ENCODE measurements around the gene RPL19.

Gene RPL19

DNA sequence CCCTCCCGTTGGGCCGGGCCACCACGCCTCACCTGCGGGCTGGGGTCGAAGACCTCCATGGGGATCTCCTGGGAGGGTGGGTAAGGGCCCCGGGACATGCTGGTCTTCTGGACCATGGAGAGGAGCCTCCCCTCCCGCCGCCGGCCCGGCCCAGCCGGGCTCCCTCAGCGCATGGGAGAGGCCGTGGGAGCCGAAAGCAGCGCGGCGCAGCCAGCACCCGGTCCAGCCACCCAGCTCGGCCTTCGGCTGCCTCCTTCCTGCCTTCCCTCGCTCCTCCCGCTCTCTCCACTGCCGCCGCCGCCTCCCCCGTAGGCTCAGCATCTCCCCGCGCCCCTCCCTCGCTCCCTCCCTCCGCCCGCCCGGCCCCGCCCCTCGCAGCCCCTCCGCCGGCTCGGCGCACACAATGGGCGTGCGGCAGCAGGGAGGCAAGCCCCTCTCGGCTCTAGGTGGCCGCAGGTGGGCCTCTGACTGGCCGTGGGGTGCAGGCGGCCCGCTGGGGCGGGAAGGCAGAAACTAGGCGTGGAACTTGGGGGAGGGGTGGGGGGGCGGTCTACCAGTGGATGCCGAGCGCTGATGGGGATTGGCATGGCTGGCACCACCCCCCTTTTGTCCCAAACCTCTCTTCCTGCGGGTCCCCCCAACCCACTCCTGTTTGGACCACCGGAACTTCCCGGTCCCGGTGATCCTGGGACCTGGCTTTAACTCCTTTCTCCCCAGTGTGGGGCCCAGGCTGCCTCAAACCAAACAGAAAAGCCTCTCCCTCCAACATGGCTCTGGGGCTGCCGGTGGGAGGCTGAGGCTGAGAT lies 2.5 kb upstream of the RPL19 start, which contains the start of gene CACNB1:
CACNB1 (minus strand) TSS at position 290 of the 806 bp plus-strand sequence; CDS start at position 116, 174 bp downstream.
- no peak for DNase-seq (ENCODE audit: low spot score)

- no peak for DNase-seq (ENCODE audit: low spot score)
These were observed 1.9 kb upstream of the RPL19 start for GRCh38 chr17:39198186-39198566.

DNA sequence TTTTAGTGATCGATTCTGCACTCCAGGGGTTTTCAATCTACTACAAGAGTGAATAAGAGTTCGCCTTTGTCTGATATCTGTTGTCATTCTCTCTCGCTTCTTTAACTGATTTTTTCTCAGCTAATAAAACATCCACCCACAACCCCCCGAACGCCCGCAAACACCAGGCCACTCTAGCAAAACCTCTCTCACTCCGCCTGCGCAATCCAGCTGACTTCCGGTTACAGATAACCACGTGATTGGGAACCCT lies 338 bp upstream of the RPL19 start:
- peak; percentile 95 for DNase-seq (ENCODE audit: low spot score)

- DNase-seq (ENCODE audit: low spot score): peak; percentile 14
These were observed 951 bp downstream of the RPL19 start for GRCh38 chr17:39200957-39201510.

DNA sequence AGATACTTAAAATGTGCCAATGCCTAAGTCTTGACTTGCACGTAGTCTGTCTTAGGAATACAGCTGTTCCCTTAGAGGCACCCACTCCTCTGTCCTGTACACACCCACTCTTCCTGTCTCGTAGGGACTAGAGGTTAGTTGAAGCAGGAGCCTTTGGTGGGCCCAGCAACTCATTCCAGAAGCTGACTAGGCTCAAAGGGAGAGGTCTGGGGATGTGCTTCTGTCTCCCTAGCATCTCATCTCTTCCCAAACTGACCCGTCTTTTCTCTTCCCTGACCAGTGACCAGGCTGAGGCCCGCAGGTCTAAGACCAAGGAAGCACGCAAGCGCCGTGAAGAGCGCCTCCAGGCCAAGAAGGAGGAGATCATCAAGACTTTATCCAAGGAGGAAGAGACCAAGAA lies 4.2 kb downstream of the RPL19 start:
- DNase-seq (ENCODE audit: low spot score): no peak

- DNase-seq (ENCODE audit: low spot score): no peak
These were observed 5.0 kb downstream of the RPL19 start for GRCh38 chr17:39205112-39205526.

DNA sequence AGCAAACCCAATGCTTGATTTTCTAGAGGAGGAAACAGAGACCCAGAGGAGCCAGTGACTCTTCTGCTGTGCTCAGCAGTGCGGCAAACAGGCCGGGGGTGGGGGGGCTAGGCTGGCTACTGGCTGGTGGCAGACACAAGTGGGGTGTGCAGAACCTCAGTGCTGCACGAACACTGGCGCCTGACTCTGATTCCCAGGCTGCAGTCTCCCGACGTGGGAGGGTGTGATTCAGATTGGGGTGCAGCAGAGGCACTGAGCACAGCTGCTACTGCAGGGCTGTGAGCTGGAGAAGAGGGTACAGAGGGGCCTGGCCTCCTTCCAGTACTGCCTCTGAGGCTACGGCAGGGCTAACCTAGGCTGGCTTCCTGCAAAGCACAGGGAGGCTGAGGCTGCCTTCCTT lies 8.1 kb downstream of the RPL19 start:
- DNase-seq (ENCODE audit: low spot score): no peak

DNA sequence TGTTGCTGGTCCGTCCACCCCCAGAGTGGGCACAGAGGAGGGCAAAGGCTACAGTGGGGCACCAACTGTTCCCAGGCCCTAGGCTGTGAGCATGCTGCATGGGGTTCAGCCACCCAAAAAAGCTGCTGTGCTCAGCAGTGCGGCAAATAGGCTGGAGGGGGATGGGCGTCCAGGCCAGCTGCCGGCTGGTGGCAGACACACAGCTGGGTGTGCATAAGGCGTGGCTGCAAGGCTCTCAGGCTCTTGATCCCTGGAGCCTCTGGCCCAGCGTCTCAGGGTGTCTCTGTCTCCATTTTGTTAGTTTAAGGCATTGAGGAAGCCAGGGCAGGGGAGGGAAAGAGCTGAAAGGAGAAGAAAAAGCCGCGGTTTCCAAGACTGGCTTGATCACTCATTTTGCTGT lies 8.8 kb downstream of the RPL19 start:
- no peak for DNase-seq (ENCODE audit: low spot score)

GRCh38 chr17:39209317-39210092 lies 9.4 kb downstream of the RPL19 start:
- no peak for DNase-seq (ENCODE audit: low spot score)

DNA sequence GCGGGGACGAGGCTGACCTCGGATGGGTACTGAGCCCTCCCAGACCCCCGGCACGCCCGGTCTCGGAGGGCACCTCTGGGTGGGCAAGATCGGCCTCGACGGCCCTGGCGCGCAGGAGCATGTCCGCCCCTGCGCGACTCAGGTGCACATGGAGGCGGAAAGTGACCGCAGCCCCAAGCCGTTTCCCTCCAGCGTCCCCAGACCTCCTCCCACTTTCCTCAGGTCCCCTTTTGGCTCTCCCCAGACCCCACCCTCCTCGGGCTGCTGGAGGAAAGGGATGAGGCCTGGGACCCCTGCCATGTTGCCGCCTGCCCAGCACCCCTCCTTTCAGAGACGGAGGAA lies 10.0 kb downstream of the RPL19 start:
- no peak for DNase-seq (ENCODE audit: low spot score)

GRCh38 chr17:39212195-39212810 lies 12.2 kb downstream of the RPL19 start:
- no peak for DNase-seq (ENCODE audit: low spot score)

- DNase-seq (ENCODE audit: low spot score): no peak
These were observed 12.9 kb downstream of the RPL19 start for GRCh38 chr17:39212841-39213480.

DNA sequence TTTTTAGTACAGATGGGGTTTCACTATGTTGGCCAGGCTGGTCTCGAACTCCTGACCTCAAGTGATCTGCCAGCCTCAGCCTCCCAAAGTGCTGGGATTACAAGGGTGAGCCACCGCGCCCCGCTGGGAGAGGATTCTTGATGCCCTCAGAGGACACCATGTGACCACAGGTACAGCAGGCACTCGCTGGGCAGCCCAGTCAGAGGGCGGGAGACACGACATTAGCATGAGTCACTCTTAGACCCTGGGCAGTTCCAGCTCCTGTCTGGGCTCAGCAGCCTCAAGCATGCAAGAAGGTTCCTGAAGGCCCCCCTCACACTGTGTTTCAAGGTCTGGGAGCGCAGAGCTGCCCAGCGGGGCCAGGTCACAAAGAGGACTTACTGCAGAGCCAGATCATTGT lies 13.8 kb downstream of the RPL19 start:
- DNase-seq (ENCODE audit: low spot score): no peak

DNA sequence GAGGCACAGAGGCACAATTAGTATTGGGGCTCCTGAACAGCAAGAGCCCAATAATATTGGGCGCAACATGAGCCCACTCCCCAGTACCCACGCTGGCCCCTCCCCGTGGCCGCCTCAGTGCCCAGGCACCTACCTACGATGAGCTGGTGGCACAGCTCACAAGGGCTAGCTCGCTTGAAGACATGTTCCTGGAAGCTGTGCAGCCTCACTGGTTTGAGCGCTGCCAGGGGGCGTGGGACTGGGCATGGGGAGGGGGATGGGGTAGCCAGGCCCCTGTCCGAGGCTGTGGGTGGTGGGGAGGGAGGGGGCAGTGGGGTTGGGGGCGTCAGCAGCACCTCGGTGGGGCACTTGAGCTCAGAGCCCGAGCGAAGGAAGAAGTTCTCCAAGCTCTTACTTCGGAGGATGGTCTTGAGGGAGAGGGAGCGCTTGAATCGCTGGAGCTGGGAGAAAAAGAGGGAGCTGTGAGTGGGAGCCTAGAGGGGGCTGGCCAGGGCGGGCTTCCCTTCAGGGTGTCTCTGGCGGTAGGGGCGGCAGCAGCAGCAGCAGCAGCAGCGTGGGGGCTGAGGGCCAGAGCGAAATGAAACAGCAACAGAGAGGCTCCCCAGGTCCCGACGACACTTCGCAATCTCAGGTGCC lies 17.8 kb downstream of the RPL19 start:
- DNase-seq (ENCODE audit: low spot score): no peak

- no peak for DNase-seq (ENCODE audit: low spot score)
These were observed 18.8 kb downstream of the RPL19 start for GRCh38 chr17:39218906-39219305.

- no peak for DNase-seq (ENCODE audit: low spot score)
These were observed 19.6 kb downstream of the RPL19 start for GRCh38 chr17:39219647-39220154.

DNA sequence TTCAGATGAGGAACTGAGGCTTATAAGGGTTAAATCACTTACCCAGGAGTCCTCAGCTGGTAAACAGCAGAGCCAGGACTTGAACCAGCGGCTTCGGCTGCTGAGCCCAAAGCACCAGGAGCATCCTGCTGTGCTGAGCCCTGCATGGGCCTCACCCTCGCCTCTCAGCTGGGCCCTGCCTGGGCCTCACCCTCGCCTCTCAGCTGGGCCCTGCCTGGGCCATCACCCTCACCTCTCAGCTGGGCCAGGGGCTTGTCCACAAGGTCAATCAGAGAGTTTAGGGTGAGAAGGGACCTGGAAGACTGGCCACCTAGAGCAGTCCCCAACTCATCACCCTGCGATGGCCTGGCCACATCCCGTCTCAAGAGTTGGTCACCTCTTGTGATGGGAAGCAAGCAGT lies 21.5 kb downstream of the RPL19 start:
- no peak for DNase-seq (ENCODE audit: low spot score)

DNA sequence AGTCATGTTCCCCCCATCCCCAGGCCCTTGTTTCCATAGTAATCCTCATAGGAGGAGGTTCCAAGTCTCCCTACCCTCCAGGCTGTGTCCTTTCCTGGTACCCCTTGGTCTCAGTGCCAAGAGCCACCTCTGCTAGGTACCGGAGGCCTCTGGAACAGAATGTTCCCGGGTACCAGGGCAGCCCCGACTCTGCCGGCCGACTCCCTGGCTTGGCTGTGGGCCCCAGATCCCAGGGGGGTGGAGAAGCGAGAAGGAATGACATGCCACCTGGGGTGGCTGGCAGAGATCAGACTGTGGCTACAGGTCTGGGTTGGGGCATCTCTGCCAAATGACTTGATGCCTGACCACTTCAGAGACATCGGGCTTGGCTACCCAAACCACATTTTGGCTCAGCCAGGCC lies 22.1 kb downstream of the RPL19 start:
- DNase-seq (ENCODE audit: low spot score): no peak

GRCh38 chr17:39222866-39223834 lies 23.1 kb downstream of the RPL19 start:
- no peak for DNase-seq (ENCODE audit: low spot score)

DNA sequence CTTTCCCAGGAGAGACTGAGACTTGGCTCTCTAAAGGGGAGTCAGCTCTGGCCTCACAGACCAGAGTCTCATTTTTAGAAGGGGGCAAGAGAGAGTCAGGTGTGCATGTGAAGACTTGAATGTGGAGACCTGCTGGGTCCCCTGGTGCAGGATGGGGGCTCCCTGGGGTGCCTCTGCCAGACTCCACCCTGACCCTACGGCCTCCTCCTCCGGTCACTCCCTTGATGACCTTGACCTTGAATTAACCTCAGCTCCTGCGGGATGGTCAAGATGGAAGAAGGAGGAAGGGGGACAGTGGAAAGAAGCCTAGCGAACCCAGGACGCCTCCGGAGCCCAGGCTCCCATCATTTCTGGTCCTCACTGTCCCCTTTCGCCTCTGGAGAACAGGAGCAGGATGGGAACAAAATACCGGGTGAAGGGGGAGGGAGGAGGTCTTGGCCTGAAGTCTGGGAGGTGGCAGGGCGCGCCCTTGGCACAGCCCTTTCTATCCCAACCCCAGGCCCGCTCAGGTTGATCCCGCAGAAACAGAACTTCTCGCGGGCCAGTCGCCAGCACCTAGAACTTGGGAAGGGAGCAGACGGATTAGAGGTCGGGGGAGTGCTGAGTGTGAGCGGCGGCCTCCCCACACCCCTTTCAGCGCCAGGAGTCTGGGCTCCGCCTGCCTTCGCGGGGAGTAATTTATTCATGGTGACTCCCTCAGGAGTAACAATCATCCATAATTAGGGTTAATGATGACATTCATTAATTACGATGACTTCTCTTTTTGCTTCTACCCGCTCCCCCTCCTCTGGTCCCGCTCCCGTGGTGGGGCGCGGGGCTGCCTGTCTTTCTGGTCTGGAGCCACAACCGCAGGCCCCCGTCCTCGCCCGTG lies 24.1 kb downstream of the RPL19 start:
- no peak for DNase-seq (ENCODE audit: low spot score)

Measured in hematopoietic multipotent progenitor cell treated with erythropoietin and hydrocortisone succinate and interleukin-3 and kit ligand, for 15 days (in vitro differentiated cells).